Measurements from ENCODE around the gene CNOT1.
"Not testable (repeated sequence)": the region's sequence is repeated elsewhere in the genome, so short reads cannot be mapped to it uniquely, and the experiment has no call there.

Gene CNOT1

GRCh38 chr16:58579587-58579986 is 50.0 kb downstream of the CNOT1 start:
- DNase-seq: no peak

DNA sequence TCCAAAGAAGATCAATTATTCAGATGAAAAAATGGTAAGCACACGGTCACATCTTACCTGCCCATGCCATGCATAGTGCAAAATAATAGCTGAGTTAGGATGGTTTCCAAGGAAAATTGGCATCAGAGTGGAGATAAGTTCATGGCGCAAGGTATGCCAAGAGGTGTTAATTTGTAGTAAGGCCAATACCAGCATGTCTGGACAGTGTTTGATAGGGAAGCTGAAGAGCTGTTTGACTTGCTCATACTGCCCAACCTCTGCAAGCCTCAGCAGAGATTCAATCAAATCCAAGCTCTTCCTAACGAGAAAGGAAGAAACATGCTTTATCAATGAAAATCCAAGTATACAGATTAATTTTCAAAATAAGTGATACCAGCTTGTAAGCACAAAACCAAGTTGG is 51.0 kb downstream of the CNOT1 start:
- no peak for DNase-seq

GRCh38 chr16:58577141-58577540 is 52.5 kb downstream of the CNOT1 start:
- DNase-seq: no peak

- no peak for DNase-seq
Measured at GRCh38 chr16:58574895-58575294, 54.7 kb downstream of the CNOT1 start.

- DNase-seq: not testable (repeated sequence)
Measured at GRCh38 chr16:58565697-58566096, 63.9 kb downstream of the CNOT1 start.

GRCh38 chr16:58563775-58564174 is 65.9 kb downstream of the CNOT1 start:
- no peak for DNase-seq

- no peak for DNase-seq
Measured at GRCh38 chr16:58563235-58563634, 66.4 kb downstream of the CNOT1 start.

DNA sequence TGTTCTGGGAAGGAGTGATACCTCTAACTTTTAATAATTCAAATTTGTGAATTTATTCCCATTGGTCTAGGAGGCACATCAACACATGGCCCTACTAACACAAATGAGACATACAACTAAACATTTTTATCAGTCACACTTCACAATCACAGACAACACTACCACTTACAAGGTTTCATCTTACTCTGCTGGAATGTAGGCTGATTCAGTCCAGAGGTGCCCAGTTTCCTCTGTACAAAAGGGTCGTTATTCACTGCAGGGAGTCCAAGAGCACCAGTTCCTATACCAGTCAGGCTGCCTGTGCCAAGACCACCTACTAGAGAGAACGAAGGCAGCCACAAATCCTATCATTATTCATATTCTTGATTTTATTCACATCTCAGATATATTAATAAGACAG is 72.9 kb downstream of the CNOT1 start:
- no peak for DNase-seq

DNA sequence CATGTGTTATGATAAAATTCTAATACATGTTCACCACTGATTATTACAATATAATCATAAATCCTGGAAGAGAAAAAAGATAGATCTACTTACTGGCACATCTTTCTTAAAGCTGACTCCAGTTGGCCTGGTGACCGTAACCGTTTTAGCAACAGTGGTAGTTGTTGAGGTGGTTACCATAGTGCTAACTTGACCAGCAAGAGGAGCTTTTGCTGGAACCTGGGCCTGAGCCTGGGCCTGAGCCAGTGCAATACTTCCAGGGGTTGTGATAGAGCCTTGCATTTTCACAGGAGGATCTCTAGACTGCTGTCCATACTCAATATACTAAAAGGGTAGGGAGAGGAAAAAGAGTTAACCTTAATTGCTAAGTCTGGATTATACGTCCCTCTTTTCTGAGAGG is 78.1 kb downstream of the CNOT1 start:
- no peak for DNase-seq

DNA sequence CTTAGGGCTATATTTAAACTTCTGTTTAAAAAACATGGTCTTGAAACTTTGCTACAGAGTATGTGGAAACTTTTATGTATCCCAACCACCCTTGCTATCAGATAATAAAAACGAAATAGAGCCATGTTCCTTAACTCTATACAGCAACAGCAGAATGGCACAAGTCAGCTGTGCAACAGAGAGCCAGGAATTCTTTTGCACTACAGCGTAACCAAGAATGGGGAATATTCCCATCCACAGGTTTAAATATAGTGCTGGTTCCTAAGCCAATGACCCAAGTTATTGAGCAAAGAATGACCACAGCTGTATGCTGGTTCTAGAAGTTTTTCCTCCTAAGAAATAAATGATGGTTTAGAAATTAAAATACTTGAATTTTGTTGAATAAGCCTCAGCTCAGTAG is 81.2 kb downstream of the CNOT1 start:
- no peak for DNase-seq

DNA sequence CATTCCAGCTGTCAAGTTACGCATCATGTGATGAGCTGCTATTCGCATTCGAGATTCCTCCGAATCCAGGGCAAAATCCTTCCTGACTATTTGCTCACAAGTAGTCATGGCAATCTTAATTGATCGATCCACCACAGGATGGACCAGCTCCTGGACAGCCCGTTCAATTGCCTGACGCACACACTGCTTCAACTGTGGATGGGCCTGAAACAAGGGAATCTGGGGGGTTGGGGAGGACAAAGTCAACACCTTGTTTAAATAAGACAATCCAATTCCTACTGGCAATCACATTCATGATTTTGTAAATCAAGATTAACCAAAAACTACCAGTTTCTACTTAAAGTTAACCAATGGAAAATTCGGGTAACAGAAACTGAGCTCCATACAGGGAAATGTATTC is 85.9 kb downstream of the CNOT1 start:
- no peak for DNase-seq

- no peak for DNase-seq
Measured at GRCh38 chr16:58542291-58542690, 87.3 kb downstream of the CNOT1 start.

GRCh38 chr16:58541711-58542110 is 87.9 kb downstream of the CNOT1 start:
- DNase-seq: no peak

DNA sequence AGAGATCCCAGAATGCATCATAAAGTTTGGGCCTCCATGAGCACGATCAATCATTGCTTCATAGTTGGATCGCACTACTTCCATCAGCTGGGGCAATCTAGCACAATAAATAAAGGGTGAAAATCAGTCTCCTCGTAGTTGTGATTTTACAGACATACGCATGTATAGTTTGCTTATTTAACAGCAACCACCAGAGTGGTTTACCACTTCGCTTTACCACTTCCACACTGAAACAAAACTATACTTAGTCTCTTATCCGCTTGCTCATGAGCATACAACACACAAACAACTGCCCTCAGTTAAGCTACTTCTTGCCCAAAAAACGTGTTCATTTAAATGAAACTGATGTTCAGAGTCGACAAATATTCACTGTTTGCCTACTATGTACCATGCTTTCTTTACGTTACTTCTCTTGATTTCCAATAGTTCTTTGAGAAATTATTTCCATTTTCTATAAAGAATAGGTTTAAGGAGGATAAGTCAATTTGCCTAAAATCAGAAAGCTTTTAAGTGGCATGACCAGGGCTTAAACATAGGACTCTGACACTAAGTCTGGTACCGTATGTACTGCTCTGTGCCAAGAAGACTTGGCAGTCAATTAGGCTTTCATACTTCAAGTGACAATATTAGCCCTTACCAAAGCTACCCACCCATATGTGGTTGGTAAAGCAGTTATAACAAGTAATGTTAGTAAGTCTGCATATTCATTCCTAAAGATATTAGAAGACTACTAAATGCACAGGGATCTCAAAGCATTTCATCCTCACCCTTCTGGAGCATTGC is 92.3 kb downstream of the CNOT1 start:
- DNase-seq: no peak

GRCh38 chr16:58536278-58536677 is 93.3 kb downstream of the CNOT1 start:
- DNase-seq: no peak

DNA sequence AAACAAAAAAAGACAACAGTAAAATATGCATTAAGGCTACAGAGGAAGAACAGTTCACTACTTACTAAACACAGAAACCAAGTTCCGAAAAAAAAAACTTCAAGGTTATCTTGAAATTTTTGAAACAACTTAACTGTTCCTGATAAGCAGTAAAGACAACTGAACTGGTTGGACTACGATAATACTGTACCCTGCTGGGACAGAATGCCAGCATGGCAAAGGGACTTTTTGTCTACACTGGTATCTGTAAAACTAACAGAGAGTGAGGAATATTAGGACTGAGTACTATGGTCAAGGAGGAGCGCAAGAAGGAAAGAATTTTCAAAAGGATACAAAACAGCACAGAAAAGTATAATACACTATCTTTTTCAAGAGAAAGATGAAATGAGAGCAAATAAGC is 94.5 kb downstream of the CNOT1 start:
- no peak for DNase-seq

- no peak for DNase-seq
Measured at GRCh38 chr16:58533751-58534470, 95.7 kb downstream of the CNOT1 start.

GRCh38 chr16:58532414-58532813 is 97.2 kb downstream of the CNOT1 start:
- DNase-seq: no peak

GRCh38 chr16:58530179-58530578 is 99.4 kb downstream of the CNOT1 start:
- DNase-seq: no peak

DNA sequence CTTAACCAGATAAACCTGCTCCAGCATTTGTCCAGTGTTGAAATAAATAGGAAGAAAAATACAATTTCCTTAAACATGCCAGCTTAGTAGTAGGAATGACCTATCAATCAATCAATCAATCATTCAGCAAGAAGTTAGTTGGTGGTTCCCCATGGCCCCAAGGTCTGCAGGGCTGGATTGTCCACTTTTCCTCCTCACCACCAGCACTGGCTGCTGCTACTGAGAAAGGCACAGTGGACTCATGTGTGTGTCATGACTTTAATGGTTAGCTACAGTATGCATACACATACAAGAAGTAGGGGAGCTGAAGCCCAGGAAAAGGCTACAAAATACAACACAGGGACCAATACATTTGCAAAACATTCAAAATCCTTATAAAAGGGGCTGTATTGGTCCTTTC is 109.9 kb downstream of the CNOT1 start:
- DNase-seq: no peak

DNA sequence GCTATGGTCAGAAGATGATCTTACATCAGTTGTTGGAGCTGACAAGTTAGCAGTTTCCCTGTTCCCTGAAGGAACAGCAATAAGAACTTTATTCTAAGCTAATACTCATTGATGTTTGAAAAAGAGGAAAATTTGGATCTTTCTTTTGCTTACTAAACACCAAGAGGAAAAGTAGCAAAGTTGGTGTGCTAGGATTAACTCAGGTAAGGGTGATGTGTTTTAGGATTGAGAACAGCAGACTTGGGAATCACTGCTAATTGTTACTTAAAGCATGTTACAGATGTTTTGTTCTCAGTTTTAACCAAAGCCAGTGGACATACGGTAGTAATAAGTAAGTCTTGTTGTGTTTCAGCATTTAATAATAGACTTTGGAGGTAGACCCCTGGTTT is 110.7 kb downstream of the CNOT1 start:
- no peak for DNase-seq

DNA sequence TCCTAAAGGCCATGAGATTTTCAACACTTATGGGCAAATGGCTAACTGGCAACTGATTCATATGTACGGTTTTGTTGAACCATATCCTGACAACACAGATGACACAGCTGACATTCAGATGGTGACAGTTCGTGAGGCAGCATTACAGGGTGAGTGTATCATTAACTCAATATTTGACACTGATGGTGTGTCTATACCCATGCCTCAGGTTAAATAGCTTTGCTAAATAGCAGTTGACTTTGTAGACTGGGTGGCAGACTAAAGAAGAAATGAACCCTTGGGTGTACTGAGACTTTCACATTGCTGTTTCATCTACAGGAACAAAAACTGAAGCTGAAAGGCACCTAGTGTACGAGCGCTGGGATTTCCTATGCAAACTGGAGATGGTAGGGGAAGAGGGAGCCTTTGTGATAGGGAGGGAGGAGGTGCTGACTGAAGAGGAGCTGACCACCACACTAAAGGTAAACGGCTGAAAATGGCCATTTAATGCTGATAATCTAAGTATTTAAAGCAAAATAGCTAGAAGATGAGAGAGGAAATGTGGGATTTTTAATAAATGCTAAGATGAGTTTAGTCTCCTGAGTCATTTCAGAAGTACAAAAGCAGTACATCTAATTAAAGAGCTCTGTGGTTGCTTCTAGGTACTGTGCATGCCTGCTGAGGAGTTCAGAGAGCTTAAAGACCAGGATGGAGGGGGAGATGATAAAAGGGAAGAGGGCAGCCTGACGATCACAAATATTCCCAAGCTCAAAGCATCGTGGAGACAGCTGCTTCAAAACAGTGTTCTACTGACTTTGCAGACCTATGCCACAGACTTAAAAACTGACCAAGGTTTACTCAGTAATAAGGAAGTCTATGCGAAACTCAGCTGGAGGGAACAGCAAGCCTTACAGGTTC is 111.3 kb downstream of the CNOT1 start:
- no peak for DNase-seq

GRCh38 chr16:58516768-58517107 is 112.9 kb downstream of the CNOT1 start:
- no peak for DNase-seq

Measured in COR-L47 (cell line).